DMS114 treated with DMSO at 0.1 percent for 48 hours (cell line): Measurements from ENCODE around the gene ADAP2.
"Not testable (repeated sequence)": the region's sequence is repeated elsewhere in the genome, so short reads cannot be mapped to it uniquely, and the experiment has no call there.

ENCODE experiments used
- DNase-seq: peaks from one replicate; lab custom pipeline; 2025; ENCODE audit not compliant: unreplicated experiment; lab: John Stamatoyannopoulos, UW

The ADAP2 gene

DNA sequence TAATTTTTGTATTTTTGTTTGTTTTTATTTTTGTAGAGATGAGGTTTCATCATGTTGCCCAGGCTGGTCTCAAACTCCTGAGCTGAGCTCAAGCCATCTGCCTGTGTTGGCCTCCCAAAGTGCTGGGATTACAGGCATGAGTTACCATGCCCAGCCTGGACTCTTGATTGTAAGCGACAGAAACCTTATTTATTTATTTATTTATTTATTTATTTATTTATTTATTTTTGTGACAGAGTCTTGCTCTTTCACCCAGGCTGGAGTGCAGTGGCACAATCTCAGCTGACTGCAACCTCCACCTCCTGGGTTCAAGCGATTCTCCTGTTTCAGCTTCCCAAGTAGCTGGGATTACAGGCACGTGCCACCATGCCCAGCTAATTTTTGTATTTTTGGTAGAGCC, 8.1 kb downstream of the ADAP2 start:
- DNase-seq = not testable (repeated sequence)

GRCh38 chr17:30930495-30930894, 8.8 kb downstream of the ADAP2 start:
- DNase-seq = no peak

- DNase-seq = not testable (repeated sequence)
Measured at GRCh38 chr17:30931582-30931981, 9.8 kb downstream of the ADAP2 start.

GRCh38 chr17:30933966-30934365, 12.2 kb downstream of the ADAP2 start:
- DNase-seq = no peak

GRCh38 chr17:30939051-30939689, 17.4 kb downstream of the ADAP2 start:
- DNase-seq = no peak

GRCh38 chr17:30942308-30943079, 20.7 kb downstream of the ADAP2 start:
- DNase-seq = no peak

DNA sequence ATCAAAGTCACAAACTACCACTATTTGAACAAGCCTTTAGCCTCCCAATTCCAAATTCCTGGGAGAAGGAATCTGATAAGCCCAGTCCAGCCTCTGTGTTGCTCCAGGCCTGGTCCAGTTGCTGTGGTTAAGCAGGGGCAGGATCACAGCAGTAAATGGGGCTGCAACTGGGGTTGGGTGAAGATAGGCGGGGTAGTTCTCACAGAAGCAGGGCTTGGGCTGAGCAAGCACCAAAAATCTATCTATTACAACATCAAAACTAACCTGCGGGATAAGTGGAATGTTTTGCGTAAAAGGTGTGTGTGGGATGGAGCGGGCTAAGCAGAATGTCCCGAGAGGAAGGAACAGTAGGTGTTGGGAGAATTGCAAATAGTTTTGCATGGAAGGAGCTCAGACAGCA, 26.1 kb downstream of the ADAP2 start:
- no peak for DNase-seq

DNA sequence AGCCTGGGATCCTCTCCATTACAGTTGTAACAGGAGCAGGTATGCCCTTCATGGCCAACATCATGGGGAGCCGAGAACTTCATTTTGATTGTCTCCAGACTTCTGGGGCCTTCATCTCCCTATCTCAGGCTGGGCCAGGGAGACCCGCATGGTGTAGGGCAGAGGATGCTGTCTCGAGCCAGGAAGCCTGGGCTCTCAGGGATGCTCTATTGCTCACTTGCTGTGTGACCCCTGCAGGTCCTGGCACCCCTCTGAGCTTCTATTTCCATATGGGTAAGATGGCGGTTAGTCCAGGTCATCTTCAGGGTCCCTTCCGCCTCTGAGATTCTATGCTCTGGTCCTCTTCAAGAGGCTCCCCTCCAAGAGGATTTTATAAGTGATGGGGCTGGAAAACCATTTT, 28.4 kb downstream of the ADAP2 start:
- no peak for DNase-seq

GRCh38 chr17:30950669-30951399, 29.1 kb downstream of the ADAP2 start:
- DNase-seq = no peak

- DNase-seq = no peak
Measured at GRCh38 chr17:30952638-30953393, 31.1 kb downstream of the ADAP2 start.

DNA sequence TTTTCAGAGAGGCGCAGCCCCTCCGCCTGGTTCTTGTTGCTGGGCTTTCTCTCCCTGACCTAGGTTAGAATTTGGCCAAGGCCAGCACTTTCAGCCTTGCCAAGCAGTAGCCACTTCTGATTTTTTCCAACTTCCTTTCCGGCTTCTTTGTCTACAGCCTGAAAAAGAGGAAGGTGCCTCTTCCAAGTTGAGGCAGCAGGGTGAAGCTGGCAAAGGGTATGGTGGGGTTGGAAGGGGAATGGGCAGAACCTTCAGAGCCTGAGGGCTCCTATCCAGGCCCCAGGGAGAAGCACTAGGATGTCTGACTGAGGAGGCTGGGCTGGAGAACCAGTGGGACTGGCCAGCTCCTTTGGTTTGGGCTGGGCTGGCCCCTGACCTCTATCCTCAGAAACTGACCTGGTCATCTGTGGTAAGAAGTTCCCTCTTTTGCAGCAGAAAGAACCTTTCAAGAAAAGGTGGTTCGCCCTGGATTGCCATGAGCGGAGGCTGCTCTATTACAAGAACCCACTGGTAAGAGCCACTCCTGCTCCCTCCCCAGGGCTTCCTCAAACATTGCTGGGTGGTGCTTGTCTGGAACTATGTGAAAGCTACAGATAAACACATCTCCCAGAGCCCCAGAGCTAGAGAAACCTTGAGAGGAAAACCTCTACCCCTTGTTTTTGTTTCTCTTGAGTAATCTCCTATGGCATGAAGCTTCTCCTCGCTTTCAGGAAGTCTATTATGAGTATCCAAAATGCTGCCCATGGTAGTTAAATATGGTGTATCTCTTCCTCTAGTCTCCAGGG, 32.5 kb downstream of the ADAP2 start:
- no peak for DNase-seq

DNA sequence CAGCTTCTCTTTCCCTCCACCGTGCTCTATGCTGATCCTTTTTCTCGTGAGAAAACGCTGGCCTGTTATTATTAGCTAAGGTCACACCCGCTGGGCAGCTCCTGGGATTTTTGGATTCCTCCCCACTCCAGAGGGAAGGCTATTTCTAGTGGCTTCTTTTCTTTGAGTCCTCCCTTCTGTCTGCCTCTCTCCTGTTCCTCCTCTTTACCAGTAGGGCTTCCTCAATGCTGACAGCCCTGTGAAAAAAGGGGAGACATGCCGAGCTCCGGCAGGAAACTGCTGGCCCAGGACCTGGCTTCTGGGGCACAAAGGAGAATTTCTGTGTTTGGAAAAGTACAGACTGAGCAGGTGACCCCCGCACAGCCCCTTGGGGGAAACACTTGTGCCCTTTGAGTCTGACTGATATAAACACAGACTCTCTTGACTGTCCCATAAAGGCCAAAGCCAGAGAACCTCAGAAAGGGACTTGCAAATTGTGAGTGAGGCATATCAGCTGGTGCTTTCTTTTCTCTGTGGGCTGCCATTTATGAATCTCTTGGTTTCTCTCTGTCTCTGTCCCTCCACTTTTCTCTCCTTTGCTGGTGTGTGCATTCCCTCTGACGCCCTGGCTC, 35.1 kb downstream of the ADAP2 start:
- no peak for DNase-seq

DNA sequence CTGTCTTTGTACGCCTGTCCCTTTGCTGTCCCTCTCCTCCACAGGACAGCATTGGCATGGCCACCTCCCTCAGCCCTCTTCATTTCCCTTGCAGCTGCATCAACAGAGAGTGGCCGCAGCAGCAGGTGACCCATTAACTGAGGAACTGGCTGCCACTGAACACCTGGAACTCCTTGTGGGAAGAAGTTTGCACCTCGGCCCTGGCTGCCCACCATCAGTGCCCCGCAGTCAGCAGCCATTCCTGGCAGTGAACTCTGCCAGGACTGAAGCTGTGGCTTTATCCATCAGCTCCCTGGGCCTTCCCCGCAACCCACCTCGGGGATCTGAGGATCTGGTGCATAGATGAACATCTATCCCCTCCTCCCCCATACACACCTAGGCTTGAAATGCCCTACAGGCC, 36.0 kb downstream of the ADAP2 start:
- DNase-seq = no peak

- DNase-seq = no peak
Measured at GRCh38 chr17:30958187-30958586, 36.4 kb downstream of the ADAP2 start.

- DNase-seq = no peak
Measured at GRCh38 chr17:30961209-30962188, 39.8 kb downstream of the ADAP2 start.

- not testable (repeated sequence) for DNase-seq
Measured at GRCh38 chr17:30964312-30964711, 42.6 kb downstream of the ADAP2 start.

GRCh38 chr17:30964876-30965275, 43.1 kb downstream of the ADAP2 start:
- DNase-seq = no peak

GRCh38 chr17:30965686-30966085, 43.9 kb downstream of the ADAP2 start:
- no peak for DNase-seq

DNA sequence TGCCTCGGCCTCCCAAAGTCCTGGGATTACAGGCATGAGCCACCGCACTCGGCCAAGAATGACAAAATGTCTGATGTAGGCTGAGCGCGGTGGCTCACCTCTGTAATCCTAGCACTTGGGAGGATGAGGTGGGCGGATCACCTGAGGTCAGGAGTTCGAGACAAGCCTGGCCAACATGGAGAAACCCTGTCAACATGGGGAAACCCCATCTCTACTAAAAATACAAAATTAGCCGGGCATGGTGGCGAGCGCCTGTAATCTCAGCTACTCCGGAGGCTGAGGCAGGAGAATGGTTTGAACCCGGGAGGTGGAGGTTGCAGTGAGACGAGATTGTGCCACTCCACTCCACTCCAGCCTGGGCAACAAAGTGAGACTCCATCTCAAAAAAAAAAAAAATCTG, 46.2 kb downstream of the ADAP2 start:
- not testable (repeated sequence) for DNase-seq
